GM12878 (cell line): Measurements from ENCODE around the gene ARHGEF3. TPM values are rescaled to one million over a fixed set of nuclear protein-coding genes. Genes with fewer than 3 reads are reported as not detected.

Source experiments
- CHD2 ChIP-seq: IDR thresholded peaks from 2 replicates; pipeline ENCODE4 v1.6.1; 2011; ENCODE audit warnings: low read depth, low read length, improper control_type of control experiment, borderline replicate concordance
- DPF2 ChIP-seq: fragments of 450-650 bp; IDR thresholded peaks from 2 replicates; pipeline ENCODE4 v1.6.1; 2017; ENCODE audit warnings: mild to moderate bottlenecking
- E4F1 ChIP-seq: fragments of 450-650 bp; IDR thresholded peaks from 2 replicates; pipeline ENCODE4 v1.6.1; 2018; ENCODE audit warnings: borderline replicate concordance, mild to moderate bottlenecking; ENCODE audit not compliant: partially characterized antibody
- IRF5 ChIP-seq: fragments of 450-650 bp; IDR thresholded peaks from 2 replicates; pipeline ENCODE4 v1.6.1; 2017; ENCODE audit warnings: borderline replicate concordance
- MLLT1 ChIP-seq: fragments of 450-650 bp; IDR thresholded peaks from 2 replicates; pipeline ENCODE4 v1.6.1; 2016; ENCODE audit warnings: mild to moderate bottlenecking
- NKRF ChIP-seq: fragments of 450-650 bp; conservative IDR thresholded peaks from 2 replicates; pipeline ENCODE4 v1.6.1; 2017; ENCODE audit warnings: mild to moderate bottlenecking, moderate library complexity
- REST ChIP-seq: IDR thresholded peaks from 2 replicates; pipeline ENCODE4 v1.6.1; 2012; ENCODE audit warnings: mild to moderate bottlenecking, low read depth, low read length
- TCF12 ChIP-seq: IDR thresholded peaks from 2 replicates; pipeline ENCODE4 v1.6.1; 2011; ENCODE audit warnings: low read depth, mild to moderate bottlenecking, low read length
- polyA plus RNA-seq, 11 experiments: library from polyadenylated mRNA; depleted of rRNA in 4 of 11; unstranded in 6 of 11; stranded (reverse) in 5 of 11; fragments of >200 nt; fragmentation: Nextera tagmentation in 4 of 11; fragmentation: Illumina TruSeq in 1 of 11; extraction: Ambion mirVana in 4 of 11; extraction: Trizol in 1 of 11; gene quantifications; 1 replicate in 1 of 11; 2 replicates in 10 of 11; pipeline versions ENCODE4 v1.2.1 to v1.2.3, GENCODE V29; 2011 to 2016; ENCODE audit warnings: inconsistent platforms in 2 of 11, missing spikeins in 2 of 11, low read depth in 1 of 11
- total RNA-seq, 4 experiments: library from RNA; depleted of rRNA in 3 of 4; stranded (reverse); fragments of >200 nt in 3 of 4; fragmentation: Illumina TruSeq in 1 of 4; extraction: Trizol in 1 of 4; gene quantifications; 2 replicates each; pipeline versions ENCODE4 v1.2.1 to v1.2.3, GENCODE V29; 2013 to 2021

The ARHGEF3 gene
- total and polyA plus RNA-seq, 10 of the 15 experiments (the other 5 are each of a cell fraction or from before 2014, with no cell fraction given), result 21.8 to 78.7 (median 56.2) TPM

GRCh38 chr3:56816061-56816460 is 14.3 kb upstream of the ARHGEF3 start (continued):
- TF ChIP-seq CHD2 (no peak), E4F1 (no peak), IRF5 (no peak), MLLT1 (no peak), DPF2 (no peak), TCF12 (no peak), REST (no peak), NKRF (no peak)
- TF ChIP-seq, all 136 proteins: peak for 0
